GM18873 (cell line): ENCODE results near the gene AVP.
"Not testable (repeated sequence)": the region's sequence is repeated elsewhere in the genome, so short reads cannot be mapped to it uniquely, and the experiment has no call there.

Experiments
- ATAC-seq: cut with Tn5 transposase; IDR thresholded peaks from one replicate; pipeline ENCODE4 v1.9.1; 2021; ENCODE audit warnings: mild to moderate bottlenecking, moderate library complexity, moderate number of reproducible peaks; ENCODE audit not compliant: unreplicated experiment, low FRiP score

Gene AVP

DNA sequence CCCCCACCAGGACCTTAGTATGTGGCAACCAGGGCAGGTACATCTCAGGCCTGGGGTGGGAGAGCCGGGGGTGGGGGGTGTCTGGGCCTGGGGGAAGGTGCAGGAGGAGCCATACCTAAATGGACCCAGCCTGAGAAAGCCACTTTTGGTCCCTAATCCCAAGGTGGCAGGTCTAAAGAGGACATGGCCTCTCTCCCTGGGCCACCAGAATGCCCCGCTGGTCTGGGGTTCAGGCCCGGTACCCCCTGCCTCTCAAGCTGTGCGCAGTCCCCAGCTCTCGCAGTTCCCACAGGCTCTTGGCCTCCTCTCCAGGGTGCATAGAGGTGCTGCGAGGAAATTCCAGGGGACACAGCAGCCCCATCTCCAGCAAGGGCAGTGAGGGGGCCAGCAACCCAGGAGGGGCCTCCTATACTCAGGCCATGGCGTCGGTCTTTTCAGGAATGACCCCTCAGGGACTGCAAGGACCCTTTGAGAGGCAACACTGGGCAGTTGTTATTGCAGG, 1.1 kb upstream of the AVP start:
- ATAC-seq: no peak

DNA sequence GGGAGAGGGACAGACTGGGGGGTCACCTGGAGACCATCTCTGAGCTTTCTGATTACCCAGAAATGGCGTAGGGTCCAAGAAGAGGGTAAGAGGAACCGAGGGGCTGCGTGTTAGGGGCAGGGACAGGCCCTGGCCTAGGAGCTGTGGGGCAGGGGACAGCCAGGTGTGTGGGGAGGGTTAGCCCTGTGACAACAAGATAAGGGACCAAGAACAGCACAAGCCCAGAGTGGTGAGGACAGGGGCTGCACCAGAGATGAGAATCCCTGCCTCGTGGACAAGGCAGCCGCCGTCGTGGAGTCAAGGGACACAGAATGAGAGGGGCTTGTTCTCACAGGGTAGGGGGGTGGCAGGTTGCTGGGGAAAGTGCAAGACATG, 449 bp upstream of the AVP start:
- ATAC-seq: no peak

DNA sequence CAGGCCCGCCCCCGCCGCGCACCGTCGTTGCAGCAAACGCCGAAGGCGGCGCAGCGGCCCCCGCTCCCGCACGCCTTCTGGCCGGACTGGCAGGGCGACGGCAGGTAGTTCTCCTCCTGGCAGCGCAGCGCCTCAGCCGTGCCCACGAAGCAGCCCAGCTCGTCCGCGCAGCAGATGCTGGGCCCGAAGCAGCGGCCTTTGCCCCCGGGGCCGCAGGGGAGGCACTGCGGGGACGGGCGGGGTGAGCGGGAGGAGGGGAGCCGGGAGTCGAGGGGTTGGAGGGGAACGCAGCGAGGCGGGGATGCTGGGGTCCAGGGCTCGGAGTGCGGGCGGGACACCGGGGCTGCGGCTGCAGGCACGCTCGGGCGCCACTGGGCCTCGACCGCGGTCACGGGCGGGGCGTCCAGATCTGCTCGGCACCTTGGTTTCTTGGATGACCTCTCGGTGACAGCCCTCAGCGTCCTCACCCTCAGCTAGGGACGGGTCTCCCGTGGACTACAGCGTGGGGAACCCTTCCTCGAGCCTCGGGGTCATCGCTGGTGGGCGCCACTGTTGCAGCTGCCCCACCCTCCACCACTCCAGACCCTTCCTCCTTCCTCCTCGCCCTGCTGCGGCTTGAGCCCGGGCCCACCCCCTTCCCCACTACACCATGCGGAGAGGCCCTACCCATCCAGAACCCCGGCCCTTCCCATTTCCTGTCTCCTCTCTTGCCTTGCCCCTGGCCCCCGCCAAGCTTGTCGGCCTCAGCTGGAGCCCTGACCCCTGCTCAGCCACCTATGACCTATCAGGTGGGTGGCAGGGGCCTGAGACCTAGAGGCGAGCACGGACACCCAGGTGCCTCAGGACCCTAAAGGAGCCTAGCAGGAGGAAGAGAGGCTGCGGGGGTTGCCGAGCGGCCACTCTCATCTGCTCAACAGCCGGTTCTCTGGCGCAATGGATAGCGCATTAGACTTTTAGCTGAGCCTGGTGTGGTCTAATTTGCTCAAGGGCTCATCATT, 1.3 kb downstream of the AVP start:
- no peak for ATAC-seq

DNA sequence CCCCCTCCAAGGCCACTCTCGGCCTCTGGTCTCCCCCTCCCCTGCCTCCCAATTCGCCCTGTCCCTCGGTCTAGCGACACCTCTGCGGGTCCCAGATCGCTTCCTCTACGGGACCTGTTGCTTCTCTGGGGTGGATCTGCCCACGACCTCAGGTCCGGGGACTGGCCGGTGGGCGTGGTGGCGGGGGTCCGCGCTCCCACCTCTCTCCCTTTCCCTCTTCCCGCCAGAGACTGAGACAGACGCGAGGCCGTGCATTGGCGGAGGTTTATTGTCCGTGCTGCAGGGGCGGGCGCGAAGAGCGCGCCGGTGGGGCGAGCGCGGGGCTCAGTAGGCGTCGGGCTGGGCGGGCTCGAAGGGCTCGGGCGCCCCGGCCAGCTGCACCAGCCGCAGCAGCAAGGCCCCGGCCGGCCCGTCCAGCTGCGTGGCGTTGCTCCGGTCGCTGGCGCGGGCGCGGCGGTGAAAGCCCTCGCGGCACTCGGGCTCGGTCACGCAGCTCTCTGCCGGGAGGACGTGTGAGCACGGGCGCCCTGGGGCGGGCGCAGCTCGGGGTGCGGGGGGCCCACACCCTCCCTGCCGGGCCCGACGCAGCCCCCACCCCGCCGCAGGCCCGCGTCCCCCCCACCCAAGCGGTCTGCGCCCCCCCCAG, 2.1 kb downstream of the AVP start:
- no peak for ATAC-seq

DNA sequence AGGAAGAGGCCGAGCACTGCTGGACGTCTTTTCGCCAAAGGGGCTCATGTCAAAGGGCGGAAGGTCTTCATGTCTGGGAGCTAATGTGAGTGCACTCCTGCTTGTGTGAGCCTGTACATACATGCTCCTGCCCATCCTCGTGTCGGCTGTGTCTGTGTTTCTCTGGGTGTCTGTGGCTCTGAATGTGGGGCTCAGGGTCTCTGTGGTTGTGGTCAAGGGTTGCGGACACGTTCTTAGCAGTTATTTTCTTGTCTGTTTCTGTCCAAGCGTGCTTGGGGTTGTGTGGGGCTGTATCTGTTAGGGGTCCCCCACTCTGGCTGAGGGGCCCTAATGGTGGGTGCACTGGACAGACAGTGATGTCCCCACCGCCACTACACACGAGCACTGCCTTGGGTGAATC, 2.9 kb downstream of the AVP start:
- ATAC-seq: no peak

- no peak for ATAC-seq
Measured at GRCh38 chr20:3080939-3081388, 3.6 kb downstream of the AVP start.

DNA sequence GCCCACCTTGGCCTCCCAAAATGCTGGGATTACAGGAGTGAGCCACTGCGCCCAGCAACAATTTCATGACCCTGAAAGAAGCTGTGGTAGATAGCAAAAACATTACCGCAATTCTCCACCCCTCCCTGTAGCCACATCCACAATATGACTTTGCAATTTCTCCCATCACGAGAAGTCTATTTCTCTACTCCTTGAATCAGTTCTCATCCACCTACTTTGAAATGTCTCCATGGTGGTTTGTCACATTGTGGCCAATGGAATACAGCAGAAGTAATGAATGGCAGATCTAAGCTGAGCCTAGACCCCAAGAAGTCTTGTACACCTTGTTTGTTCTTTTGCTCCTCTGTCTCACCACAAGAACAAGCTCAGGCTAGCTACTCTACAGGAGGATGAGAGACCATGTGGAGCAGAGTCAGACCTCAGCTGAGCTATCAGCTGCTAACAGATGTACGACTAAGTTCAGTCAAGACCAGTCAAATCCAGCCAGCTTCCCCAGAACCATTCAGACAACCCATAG, 6.8 kb downstream of the AVP start:
- ATAC-seq: no peak

- not testable (repeated sequence) for ATAC-seq
Measured at GRCh38 chr20:3075315-3075714, 9.2 kb downstream of the AVP start.

DNA sequence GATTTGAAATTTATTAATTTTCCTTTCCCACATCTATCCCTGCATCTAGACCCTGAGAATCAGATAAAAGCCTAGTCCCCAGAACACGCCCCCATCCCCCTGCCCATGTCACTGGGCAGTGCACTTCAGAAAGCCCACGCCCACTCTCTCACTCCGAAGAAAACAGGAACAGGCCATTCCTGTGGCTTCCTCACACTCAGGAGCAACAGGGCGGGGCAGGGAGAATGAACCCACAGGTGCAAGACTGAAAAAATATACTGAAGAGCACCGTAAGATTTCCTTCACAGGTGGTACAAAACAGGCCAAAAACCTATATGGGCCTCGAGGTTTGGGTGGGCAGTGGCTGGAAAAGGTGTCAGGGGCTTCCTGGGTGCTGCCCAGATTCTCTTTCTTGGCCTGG, 9.7 kb downstream of the AVP start:
- ATAC-seq: no peak

DNA sequence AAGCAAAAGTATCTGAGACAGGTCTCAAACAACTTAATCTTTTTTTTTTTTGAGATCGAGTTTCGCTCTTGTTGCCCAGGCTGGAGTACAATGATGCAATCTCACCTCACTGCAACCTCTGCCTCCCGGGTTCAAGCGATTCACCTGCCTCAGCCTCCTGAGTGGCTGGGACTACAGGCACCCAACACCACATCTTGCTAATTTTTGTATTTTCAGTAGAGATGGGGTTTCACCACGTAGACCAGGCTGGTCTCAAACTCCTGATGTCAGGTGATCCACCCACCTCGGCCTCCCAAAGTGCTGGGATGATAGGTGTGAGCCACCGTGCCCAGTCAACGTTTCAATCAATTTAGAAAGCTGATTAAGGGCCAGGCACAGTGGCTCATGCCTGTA, 11.3 kb downstream of the AVP start:
- ATAC-seq: not testable (repeated sequence)

DNA sequence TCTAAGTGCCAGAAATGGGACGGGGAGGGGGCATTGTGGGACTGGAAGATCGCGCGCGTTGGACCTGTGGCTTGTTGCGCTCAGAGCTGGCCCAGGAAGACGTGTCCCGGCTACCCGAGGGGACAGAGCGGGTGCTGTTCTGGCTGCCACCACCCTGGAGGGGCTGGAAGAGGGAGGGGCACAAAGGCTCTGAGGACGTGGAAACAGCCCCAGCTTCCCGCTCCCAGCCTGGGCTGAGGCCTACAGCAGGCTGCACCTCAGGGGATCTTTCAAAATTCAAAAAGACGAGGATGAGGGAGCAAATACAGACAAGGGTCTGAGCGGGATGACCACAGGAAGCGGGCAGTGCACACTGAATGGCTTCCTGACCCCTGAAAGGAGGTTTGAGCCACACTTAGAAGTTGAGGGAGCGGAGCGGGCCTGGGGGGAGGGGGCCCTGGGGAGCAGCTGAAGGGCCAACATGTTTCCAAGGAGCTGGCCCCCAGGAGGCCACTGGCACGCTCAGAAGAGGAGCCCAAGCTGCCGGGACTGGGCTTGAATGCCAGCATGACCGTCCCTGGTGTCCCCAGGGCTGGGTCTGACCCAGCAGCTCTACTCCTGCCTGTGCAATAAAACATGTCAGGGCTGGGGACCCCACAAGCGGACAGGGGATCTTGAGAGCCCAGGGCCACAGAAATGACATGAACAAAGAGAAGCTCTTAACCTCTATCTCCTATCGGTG, 11.8 kb downstream of the AVP start:
- no peak for ATAC-seq

DNA sequence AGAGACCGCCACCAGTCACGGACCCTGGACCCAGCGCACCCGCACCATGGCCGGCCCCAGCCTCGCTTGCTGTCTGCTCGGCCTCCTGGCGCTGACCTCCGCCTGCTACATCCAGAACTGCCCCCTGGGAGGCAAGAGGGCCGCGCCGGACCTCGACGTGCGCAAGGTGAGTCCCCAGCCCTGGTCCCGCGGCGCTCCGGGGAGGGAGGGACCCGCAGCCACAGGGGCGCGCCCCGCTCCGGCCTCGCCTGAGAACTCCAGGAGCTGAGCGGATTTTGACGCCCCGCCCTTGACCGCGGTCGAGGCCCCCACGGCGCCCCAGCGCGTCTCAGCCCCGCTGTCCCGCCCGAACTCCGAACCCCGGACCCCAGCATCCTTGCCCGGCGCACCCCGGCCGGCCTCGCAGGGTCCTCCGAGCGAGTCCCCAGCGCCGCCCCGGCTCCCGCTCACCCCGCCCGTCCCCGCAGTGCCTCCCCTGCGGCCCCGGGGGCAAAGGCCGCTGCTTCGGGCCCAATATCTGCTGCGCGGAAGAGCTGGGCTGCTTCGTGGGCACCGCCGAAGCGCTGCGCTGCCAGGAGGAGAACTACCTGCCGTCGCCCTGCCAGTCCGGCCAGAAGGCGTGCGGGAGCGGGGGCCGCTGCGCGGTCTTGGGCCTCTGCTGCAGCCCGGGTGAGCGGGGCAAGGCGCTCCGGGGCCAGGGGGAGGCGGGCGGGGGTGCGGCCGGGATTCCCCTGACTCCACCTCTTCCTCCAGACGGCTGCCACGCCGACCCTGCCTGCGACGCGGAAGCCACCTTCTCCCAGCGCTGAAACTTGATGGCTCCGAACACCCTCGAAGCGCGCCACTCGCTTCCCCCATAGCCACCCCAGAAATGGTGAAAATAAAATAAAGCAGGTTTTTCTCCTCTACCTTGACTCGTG, 12.7 kb downstream of the AVP start, which contains the start of gene OXT:
TSS of gene OXT (plus strand) at position 11 of the 920 bp plus-strand sequence. CDS start at position 47, 36 bp downstream.
- no peak for ATAC-seq

GRCh38 chr20:3071266-3071609, 13.3 kb downstream of the AVP start:
- ATAC-seq: no peak

- ATAC-seq: no peak
Measured at GRCh38 chr20:3070725-3071124, 13.8 kb downstream of the AVP start.

- ATAC-seq: no peak
Measured at GRCh38 chr20:3068986-3069900, 15.3 kb downstream of the AVP start.

- ATAC-seq: no peak
Measured at GRCh38 chr20:3068075-3068474, 16.4 kb downstream of the AVP start.

DNA sequence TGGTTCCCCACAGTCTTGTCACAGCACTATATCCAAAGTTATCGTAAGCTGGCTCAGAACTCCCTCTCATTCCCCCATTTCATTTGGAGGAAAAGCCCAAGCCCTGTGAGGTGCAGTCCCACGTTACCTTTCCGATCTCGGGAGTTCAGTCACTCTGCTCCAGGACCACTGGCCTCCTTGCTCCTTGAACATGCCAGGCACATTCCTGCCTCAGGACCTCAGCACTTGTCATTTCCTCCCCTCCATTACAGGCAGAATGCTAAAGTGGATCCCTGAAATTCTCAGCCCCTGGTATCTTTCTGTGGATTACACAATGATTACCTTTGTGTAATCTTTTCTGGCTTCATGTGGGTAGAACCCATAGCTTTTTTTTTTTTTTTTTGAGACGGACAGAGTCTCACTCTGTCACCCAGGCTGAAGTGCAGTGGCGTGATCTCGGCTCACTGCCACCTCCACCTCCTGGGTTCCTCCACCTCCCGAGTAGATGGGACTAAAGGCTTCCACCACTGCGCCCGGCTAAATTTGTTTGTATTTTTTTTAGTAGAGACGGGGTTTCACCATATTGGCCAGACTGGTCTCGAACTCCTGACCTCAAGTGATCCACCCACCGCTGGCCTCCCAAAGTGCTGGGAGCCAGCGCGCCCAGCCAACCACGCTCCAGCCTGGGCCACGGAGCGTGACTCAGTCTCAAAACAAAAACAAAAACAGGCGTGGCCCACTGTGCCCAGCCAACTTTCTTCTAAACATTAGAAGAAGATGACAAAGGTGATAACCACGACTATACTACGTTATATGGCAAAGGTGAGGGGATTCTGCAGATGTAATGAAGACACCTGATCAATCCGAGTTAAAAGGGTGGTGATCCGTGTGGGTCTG, 17.1 kb downstream of the AVP start:
- ATAC-seq: no peak

DNA sequence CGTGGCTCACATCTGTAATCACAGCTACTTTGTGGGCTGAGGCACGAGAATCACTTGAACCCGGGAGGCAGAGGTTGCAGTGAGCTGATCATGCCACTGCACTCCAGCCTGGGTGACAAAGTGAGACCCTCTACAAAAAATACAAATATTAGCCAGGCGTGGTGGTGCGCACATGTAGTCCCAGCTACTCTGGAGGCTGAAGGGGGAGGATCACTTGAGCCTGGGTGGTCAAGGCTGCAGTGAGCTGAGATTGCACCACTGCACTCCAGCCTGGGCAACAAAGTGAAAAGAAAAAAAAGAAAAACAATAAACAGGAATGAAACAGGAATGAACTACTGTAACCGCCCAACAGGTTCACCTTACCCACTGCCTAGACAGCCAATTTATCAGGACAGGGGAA, 20.4 kb downstream of the AVP start:
- ATAC-seq: not testable (repeated sequence)
